ENCODE data around the gene PKP2. TPM values are rescaled to one million over a fixed set of nuclear protein-coding genes. Genes with fewer than 3 reads are reported as not detected.

Gene PKP2
- total and polyA plus RNA-seq, 2 of the 4 experiments (the other 2 are of a cell fraction): 0.10 to 0.18 TPM

GRCh38 chr12:32773691-32774090 is 122.9 kb downstream of the PKP2 start:
- Histone ChIP-seq H3K56ac (ENCODE audit: extremely low read depth, insufficient read depth, low read length) (no peak overlapping the region), H3K14ac (replicated peaks; ENCODE audit: low read depth, low read length) (no peak overlapping the region), H3K27me3 (ENCODE audit: control insufficient read depth, insufficient read depth, low read length) (no peaks in the 10 kb centered on the region), H3K27ac (ENCODE audit: insufficient read depth, low read length) (no peak overlapping the region), H3K4me2 (ENCODE audit: low read depth, low read length) (no peak overlapping the region), H2AFZ (replicated peaks; ENCODE audit: low read length, poor library complexity) (no peak overlapping the region), H3K4ac (ENCODE audit: low read depth, low read length) (no peak overlapping the region), H2AK9ac (replicated peaks; ENCODE audit: low read depth, low read length, poor library complexity) (no peak overlapping the region), H3K9me3 (ENCODE audit: control insufficient read depth, insufficient read depth, low read length) (no peaks in the 10 kb centered on the region), H2BK5ac (ENCODE audit: low read depth, low read length, poor library complexity, severe bottlenecking) (no peak overlapping the region), H3K23ac (ENCODE audit: low read depth, low read length) (no peak overlapping the region), H4K91ac (ENCODE audit: insufficient read depth, low read depth, low read length) (no peak overlapping the region), H3K36me3 (ENCODE audit: control insufficient read depth, insufficient read depth, low read length) (no peaks in the 10 kb centered on the region), H2BK20ac (ENCODE audit: low read depth, low read length) (no peak overlapping the region), H4K20me1 (ENCODE audit: insufficient read depth, low read length) (no peaks in the 10 kb centered on the region), H4K8ac (ENCODE audit: low read depth in 2 of 2, low read length in 2 of 2) (no peak overlapping the region), H2AK5ac (ENCODE audit: low read depth, low read length) (no peak overlapping the region), H3K4me1 (ENCODE audit: control insufficient read depth, insufficient read depth, low read length) (no peaks in the 10 kb centered on the region), H3K9me1 (ENCODE audit: insufficient read depth, low read length) (no peaks in the 10 kb centered on the region), H4K5ac (ENCODE audit: low read depth, low read length) (no peak overlapping the region), H3K18ac (ENCODE audit: low read depth, low read length) (no peak overlapping the region), H3K79me1 (ENCODE audit: low read depth in 1 of 2, low read length in 2 of 2) (no peaks in the 10 kb centered on the region), H3K9ac (ENCODE audit: low read depth, low read length) (no peak overlapping the region), H3K4me3 (ENCODE audit: insufficient read depth, low read depth, low read length) (no peak overlapping the region), H2BK120ac (ENCODE audit: low read depth, low read length) (no peak overlapping the region), H2BK15ac (ENCODE audit: low read depth, low read length) (no peak overlapping the region)
- ChIA-PET CTCF (interaction anchor here (1.0 kb wide), 1 partner anchor 18 kb away, joined by 3 read pairs; the partner anchor contains the start of gene YARS2), POLR2A (ENCODE audit: unreplicated experiment) (interaction anchor here (0.6 kb wide), 1 partner anchor 56 kb away, joined by 4 read pairs; no protein-coding TSS in a partner anchor)
- no peak for ATAC-seq (ENCODE audit: low read depth)
- no CpG with 5 or more reads among the region's 6 CpGs for WGBS, 2 experiments (ENCODE audit: extremely low coverage in 2 of 2, insufficient read length in 1 of 2)
- dilution Hi-C loops (cut with HindIII; ENCODE audit: low sequenced_read_pairs, unreplicated experiment): no loop called here
- intact Hi-C loops (cut with micrococcal nuclease): no loop called here
- in situ Hi-C loops (cut with MboI; ENCODE audit: low sequenced_read_pairs): no loop called here
- DNase-seq: no peak
- BruUV-seq (replicated peaks): no TSS peak
- no peak for TF ChIP-seq RCOR1 (IDR thresholded peaks at IDR 0.05; ENCODE audit: insufficient replicate concordance, low read length)
- TF ChIP-seq MAZ (IDR thresholded peaks at IDR 0.05; ENCODE audit: borderline replicate concordance, low read depth, low read length): no peak
- TF ChIP-seq FOS (IDR thresholded peaks at IDR 0.05; ENCODE audit: low read depth, low read length): no peak
- TF ChIP-seq POLR2A (IDR thresholded peaks at IDR 0.05; ENCODE audit: low read depth, low read length): no peak
- TF ChIP-seq RFX5 (IDR thresholded peaks at IDR 0.05; ENCODE audit: low read depth, low read length): no peak
- TF ChIP-seq NFE2L2 (IDR thresholded peaks at IDR 0.05; ENCODE audit: low read depth, low read length): no peak
- TF ChIP-seq SMC3 (IDR thresholded peaks at IDR 0.05; ENCODE audit: low read depth, low read length): no peak
- no peak for TF ChIP-seq ELK1 (IDR thresholded peaks at IDR 0.05; ENCODE audit: borderline replicate concordance, low read depth, low read length)
- TF ChIP-seq CHD1 (IDR thresholded peaks at IDR 0.05; ENCODE audit: low read depth, low read length): no peak
- no peak for TF ChIP-seq BHLHE40 (IDR thresholded peaks at IDR 0.05; ENCODE audit: low read depth, low read length)
- no peak for TF ChIP-seq RAD21 (IDR thresholded peaks at IDR 0.05; ENCODE audit: low read length)
- no peak for TF ChIP-seq CEBPB (IDR thresholded peaks at IDR 0.05; ENCODE audit: low read depth, low read length)
- TF ChIP-seq USF2 (IDR thresholded peaks at IDR 0.05; ENCODE audit: low read depth, low read length): no peak
- TF ChIP-seq MXI1 (IDR thresholded peaks at IDR 0.05; ENCODE audit: borderline replicate concordance, low read depth, low read length): no peak
